Nephron (organoid): Measurements from ENCODE around the gene PLA2G6.

Source experiments
- H3K27ac Mint-ChIP-seq, 3 experiments: 2 replicates each; pipeline ENCODE4 v1.8.0; 2020; ENCODE audit warnings: mixed read lengths in 3 of 3, mild to moderate bottlenecking in 2 of 3, moderate library complexity in 1 of 3
- H3K27me3 Mint-ChIP-seq: 2 replicates; pipeline ENCODE4 v1.8.0; 2021; ENCODE audit warnings: low read depth, mild to moderate bottlenecking, moderate library complexity, mixed read lengths
- H3K36me3 Mint-ChIP-seq: 2 replicates; pipeline ENCODE4 v1.8.0; 2020; ENCODE audit warnings: low read depth, mixed read lengths
- H3K4me1 Mint-ChIP-seq: 2 replicates; pipeline ENCODE4 v1.8.0; 2020; ENCODE audit warnings: mixed read lengths
- H3K4me3 Mint-ChIP-seq, 3 experiments: 2 replicates each; pipeline ENCODE4 v1.8.0; 2020; ENCODE audit warnings: mild to moderate bottlenecking in 3 of 3, mixed read lengths in 3 of 3, moderate library complexity in 2 of 3
- H3K9me3 Mint-ChIP-seq: 2 replicates; pipeline ENCODE4 v1.8.0; 2020; ENCODE audit warnings: mixed read lengths
- TF ChIP-seq, protein P1 (sequence below), 3 experiments: fragments of 200-600 bp; sonication (generic); IDR thresholded peaks; one replicate each; pipeline ENCODE4 v1.5.0; 2021; ENCODE audit warnings: antibody characterized with exemption in 3 of 3; ENCODE audit not compliant: unreplicated experiment in 3 of 3

The PLA2G6 gene

DNA sequence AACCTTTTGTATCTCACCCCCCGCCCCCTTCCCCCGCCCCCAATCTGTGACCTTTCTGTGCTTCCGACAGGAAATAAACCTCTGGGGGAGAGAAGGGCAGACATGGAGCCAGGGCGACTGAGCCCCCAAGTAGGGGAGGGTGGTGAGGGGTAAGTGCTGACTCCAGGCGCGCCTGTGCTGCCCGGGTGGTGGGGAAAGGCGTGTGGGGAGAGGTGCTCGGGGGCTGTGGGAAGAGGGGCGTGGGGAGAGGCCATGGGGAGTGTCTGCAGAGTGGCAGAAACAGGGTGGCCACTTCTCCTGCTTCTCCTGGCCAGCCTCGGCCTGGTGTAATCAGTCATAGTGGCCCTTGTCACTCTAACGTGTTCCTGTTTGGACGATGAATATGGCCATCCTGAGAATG is 105.7 kb downstream of the PLA2G6 start:
- Mint-ChIP-seq H3K9me3 (no peaks in the 10 kb centered on the region), H3K27me3 (peaks cover 4% of the 10 kb centered on the region), H3K27ac (no peak overlapping the region), H3K4me3 (no peak overlapping the region), H3K4me1 (no peaks in the 10 kb centered on the region), H3K36me3 (peaks cover 8% of the 10 kb centered on the region)
- TF ChIP-seq, protein P1, sequence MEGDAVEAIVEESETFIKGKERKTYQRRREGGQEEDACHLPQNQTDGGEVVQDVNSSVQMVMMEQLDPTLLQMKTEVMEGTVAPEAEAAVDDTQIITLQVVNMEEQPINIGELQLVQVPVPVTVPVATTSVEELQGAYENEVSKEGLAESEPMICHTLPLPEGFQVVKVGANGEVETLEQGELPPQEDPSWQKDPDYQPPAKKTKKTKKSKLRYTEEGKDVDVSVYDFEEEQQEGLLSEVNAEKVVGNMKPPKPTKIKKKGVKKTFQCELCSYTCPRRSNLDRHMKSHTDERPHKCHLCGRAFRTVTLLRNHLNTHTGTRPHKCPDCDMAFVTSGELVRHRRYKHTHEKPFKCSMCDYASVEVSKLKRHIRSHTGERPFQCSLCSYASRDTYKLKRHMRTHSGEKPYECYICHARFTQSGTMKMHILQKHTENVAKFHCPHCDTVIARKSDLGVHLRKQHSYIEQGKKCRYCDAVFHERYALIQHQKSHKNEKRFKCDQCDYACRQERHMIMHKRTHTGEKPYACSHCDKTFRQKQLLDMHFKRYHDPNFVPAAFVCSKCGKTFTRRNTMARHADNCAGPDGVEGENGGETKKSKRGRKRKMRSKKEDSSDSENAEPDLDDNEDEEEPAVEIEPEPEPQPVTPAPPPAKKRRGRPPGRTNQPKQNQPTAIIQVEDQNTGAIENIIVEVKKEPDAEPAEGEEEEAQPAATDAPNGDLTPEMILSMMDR (IDR thresholded peaks at IDR 0.05; ENCODE audit: unreplicated experiment in 3 of 3): no peak

DNA sequence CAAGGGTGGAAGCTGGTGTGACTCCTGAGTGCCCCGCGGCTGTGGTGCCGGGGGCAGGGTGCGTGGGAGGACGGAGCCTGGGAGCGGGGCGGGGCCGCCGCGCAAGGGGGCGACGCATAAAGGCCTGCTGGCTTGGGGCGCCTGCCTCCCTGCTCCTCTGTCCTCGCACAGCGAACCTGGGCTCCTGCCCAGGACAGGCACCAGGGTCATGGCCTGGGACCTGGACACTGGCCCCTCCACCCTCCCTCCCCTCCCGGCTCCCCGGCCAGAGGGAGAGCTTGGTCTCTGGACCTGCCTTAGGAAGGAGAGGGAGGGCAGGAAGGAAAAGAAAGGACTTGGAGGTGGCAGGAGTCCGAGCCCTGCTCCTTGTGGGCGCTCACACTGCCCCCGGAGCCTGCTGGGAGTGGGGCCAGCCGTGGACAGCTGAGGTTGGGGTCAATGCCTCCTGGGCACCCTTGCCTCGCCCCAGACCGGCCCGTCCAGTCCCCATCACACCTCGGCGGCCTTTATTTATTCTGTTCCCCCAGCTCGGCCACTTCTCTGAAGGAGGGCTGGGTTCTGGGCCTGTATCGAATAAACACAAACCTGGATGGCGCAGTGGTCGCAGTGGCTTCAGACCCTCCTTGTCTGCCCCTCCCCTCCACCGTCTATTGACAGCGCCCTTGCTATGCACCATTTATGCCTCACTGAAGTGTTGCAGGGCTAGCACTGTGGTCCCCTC is 106.4 kb downstream of the PLA2G6 start:
- Mint-ChIP-seq H3K27ac (no peak overlapping the region), H3K4me3 (no peak overlapping the region), H3K9me3 (no peaks in the 10 kb centered on the region), H3K4me1 (peaks cover 6% of the 10 kb centered on the region), H3K36me3 (peaks cover 8% of the 10 kb centered on the region), H3K27me3 (peaks cover 4% of the 10 kb centered on the region)
- TF ChIP-seq, protein P1 (IDR thresholded peaks at IDR 0.05; ENCODE audit: unreplicated experiment in 3 of 3): no peak

DNA sequence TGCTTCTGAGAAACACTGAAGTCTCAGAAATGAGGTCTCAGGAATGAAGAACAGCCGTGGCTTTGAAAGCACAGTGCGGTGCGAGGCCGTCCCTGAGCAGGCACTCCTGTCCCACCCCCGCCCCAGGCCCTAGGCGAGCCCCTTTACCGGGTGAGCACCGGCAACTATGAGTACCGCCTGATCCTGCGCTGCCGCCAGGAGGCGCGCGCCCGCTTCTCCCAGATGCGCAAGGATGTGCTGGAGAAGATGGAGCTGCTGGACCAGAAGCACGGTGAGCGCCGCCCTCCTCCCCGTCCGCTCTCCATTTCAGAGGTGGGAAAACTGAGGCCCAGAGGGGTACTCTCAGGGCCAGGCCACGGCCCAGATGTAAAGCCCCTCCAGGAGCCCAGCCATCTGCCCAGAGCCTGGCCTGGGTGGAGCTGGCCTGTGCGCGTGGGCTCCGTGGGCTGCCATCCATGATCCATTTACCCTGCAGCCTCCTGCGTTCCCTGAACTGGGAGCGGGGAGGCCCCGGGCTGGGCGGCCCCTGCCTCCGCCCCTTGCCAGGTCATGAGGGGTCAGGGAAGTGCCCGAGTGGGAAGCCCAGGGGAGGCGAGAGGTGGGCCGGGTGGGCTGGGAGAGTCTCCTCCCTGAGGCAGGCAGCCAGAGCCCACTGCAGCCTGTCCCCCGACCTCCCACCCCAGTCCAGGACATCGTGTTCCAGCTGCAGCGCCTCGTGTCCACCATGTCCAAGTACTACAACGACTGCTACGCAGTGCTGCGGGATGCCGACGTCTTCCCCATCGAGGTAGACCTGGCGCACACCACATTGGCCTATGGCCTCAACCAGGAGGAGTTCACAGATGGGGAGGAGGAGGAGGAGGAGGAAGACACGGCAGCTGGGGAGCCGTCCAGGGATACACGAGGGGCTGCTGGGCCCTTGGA is 107.2 kb downstream of the PLA2G6 start:
- H3K27me3 Mint-ChIP-seq: peaks cover under 1% of the 10 kb centered on the region
- no peak overlapping the region for H3K4me3 Mint-ChIP-seq
- no peaks in the 10 kb centered on the region for H3K9me3 Mint-ChIP-seq
- H3K4me1 Mint-ChIP-seq: peaks cover 14% of the 10 kb centered on the region
- H3K36me3 Mint-ChIP-seq: peaks cover 11% of the 10 kb centered on the region
- no peak overlapping the region for H3K27ac Mint-ChIP-seq
- TF ChIP-seq, protein P1 (IDR thresholded peaks at IDR 0.05; ENCODE audit: unreplicated experiment in 3 of 3): peak; percentile 27 to 46 (median 28)

DNA sequence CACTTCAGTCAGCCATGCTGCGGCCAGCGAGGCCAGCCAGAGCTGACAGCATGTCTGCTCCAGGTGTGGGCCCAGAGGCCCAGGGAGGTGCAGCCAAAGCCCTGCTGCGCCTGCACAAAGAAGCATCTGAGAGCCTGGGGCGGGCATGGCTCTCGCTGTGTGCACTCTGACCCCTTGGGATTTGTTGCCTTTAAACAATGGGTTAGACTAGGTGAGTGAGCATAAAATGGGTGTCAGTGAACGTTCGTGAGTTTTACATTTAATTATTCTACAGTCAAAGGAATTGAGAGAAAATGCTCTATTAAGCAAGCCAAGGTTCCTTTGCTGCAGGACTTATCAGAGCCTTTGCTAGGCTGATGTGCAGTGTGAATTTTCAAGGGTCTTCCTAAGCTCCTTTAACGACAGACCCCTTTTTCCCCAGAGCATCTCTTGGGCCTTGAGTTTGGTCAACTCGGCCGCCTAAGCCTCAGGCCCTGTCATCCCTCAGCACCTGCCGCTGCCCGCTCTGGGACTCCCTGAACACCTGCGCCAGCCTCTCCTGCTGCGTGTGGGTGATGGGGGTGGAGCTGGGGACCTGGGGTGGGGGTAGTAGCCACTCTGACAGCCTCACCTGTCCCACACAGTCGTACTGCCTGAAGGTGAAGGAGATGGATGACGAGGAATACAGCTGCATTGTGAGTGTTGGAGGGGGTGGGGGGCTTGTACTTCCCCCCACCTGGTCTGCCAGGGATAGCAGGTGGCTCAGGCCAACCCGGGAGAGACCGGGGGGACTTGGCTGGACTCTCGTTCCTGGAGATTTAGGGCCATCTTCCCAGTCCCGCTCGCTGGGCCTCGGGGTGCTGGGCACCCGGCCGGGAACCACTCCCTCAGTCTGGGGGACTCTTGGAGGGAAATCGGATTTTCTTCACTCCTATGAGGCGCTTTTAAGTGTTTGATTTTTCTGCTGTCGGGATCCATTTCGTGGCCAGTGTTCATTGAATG is 108.2 kb downstream of the PLA2G6 start:
- Mint-ChIP-seq H3K27me3 (no peaks in the 10 kb centered on the region), H3K4me1 (peaks cover 16% of the 10 kb centered on the region), H3K4me3 (no peak overlapping the region), H3K27ac (no peak overlapping the region), H3K9me3 (no peaks in the 10 kb centered on the region), H3K36me3 (peaks cover 11% of the 10 kb centered on the region)
- TF ChIP-seq, protein P1 (IDR thresholded peaks at IDR 0.05; ENCODE audit: unreplicated experiment in 3 of 3): no peak

DNA sequence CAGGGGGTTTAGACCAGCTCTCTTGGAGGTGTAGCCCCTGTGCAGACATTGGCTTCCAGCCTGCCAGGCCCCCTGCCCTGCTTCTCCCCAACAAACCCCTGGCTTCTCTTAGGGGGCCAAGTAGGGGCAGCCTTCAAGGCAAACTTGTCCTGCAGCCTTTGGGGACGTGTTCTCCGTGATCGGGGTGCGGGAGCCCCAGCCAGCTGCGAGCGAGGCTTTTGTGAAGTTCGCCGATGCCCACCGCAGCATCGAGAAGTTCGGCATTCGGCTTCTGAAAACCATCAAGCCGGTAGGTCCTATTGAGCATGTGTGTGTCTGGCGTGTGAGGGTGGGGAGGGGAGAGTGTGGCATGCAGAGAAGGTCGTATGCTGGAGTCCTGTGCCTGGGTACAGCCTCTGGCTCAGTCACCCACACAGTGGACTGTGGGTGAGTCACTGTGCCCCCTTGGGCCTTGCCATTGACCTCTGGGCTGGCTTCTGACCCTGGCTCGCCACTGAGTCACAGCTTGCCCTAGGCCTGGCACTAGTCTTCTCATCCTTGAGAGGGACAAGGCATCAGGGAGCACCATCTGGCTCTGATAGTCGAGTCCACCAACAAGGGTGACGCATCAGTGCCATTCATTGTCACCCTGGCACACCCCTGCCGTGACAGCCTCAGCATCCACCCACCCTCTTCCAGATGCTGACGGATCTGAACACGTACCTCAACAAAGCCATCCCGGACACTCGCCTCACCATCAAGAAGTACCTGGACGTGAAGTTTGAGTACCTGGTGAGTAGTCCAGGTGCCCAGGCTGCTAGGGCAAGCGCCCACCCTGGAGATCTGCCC is 109.1 kb downstream of the PLA2G6 start:
- Mint-ChIP-seq H3K36me3 (peaks cover 15% of the 10 kb centered on the region), H3K27ac (no peak overlapping the region), H3K4me3 (no peak overlapping the region), H3K9me3 (no peaks in the 10 kb centered on the region), H3K4me1 (peaks cover 16% of the 10 kb centered on the region), H3K27me3 (no peaks in the 10 kb centered on the region)
- TF ChIP-seq, protein P1 (IDR thresholded peaks at IDR 0.05; ENCODE audit: unreplicated experiment in 3 of 3): no peak
